ENCODE data around the gene SH3GLB1. TPM values are rescaled to one million over a fixed set of nuclear protein-coding genes. Genes with fewer than 3 reads are reported as not detected.

SH3GLB1 gene
- total and polyA plus RNA-seq, 2 of the 13 experiments (the other 11 are each of a cell fraction or from before 2014, with no cell fraction given), result 26.0 to 41.5 TPM

GRCh38 chr1:86782482-86782881 lies 78.1 kb downstream of the SH3GLB1 start (continued):
- no peak for TF ChIP-seq EEA1 (CRISPR knock-in tag; IDR thresholded peaks at IDR 0.05; ENCODE audit: borderline replicate concordance)
- 0 out of 2 replicates have a peak, but pooled peaks have one; percentile 53 for TF ChIP-seq HDAC2 (CRISPR knock-in tag; IDR thresholded peaks at IDR 0.05)
- no peak for TF ChIP-seq ZNF772 (CRISPR knock-in tag; IDR thresholded peaks at IDR 0.05)
- TF ChIP-seq ZFX (CRISPR knock-in tag; IDR thresholded peaks at IDR 0.05; ENCODE audit: low read depth), result no peak
- no peak for TF ChIP-seq SCMH1 (CRISPR knock-in tag; IDR thresholded peaks at IDR 0.05; ENCODE audit: borderline replicate concordance)
- TF ChIP-seq FOXK1 (CRISPR knock-in tag; IDR thresholded peaks at IDR 0.05; ENCODE audit: borderline replicate concordance, low read depth), result peak; percentile 81; the same call in 1 of the 2 replicates
- no peak for TF ChIP-seq ZNF501 (CRISPR knock-in tag; IDR thresholded peaks at IDR 0.05)
- no peak for TF ChIP-seq NFE2L1 (CRISPR knock-in tag; IDR thresholded peaks at IDR 0.05; ENCODE audit: borderline replicate concordance)
- no peak for TF ChIP-seq TEAD2 (CRISPR knock-in tag; IDR thresholded peaks at IDR 0.05)
- TF ChIP-seq HHEX (CRISPR knock-in tag; IDR thresholded peaks at IDR 0.05), result no peak
- TF ChIP-seq HES4 (CRISPR knock-in tag; IDR thresholded peaks at IDR 0.05; ENCODE audit: borderline replicate concordance), result no peak
- no peak for TF ChIP-seq ZNF564 (CRISPR knock-in tag; IDR thresholded peaks at IDR 0.05)
- TF ChIP-seq ONECUT2 (CRISPR knock-in tag; IDR thresholded peaks at IDR 0.05), result no peak
- peak; percentile 46; the same call in 1 of the 2 replicates for TF ChIP-seq HMG20A (CRISPR knock-in tag; IDR thresholded peaks at IDR 0.05; ENCODE audit: borderline replicate concordance)
- no peak for TF ChIP-seq SNAI1 (CRISPR knock-in tag; IDR thresholded peaks at IDR 0.05; ENCODE audit: borderline replicate concordance)
- peak; percentile 39; the same call in 1 of the 2 replicates for TF ChIP-seq CEBPG (CRISPR knock-in tag; IDR thresholded peaks at IDR 0.05)
- TF ChIP-seq ZIK1 (CRISPR knock-in tag; IDR thresholded peaks at IDR 0.05; ENCODE audit: borderline replicate concordance, low read depth), result no peak
- peak; percentile 36; the same call in 1 of the 2 replicates for TF ChIP-seq SALL1 (CRISPR knock-in tag; IDR thresholded peaks at IDR 0.05)
- no peak for TF ChIP-seq TAF15 (IDR thresholded peaks at IDR 0.05; ENCODE audit: low read depth, low read length, poor library complexity, severe bottlenecking)
- TF ChIP-seq EP300 (IDR thresholded peaks at IDR 0.05; ENCODE audit: low read depth in 2 of 2, low read length in 2 of 2), result peak in 1 of 2 experiments; percentile 78; a peak in 2 of 4 replicates
- peak; percentile 34; the same call in 1 of the 2 replicates for TF ChIP-seq EP300 (CRISPR knock-in tag; IDR thresholded peaks at IDR 0.05; ENCODE audit: borderline replicate concordance)
- TF ChIP-seq ZMAT3 (CRISPR knock-in tag; conservative IDR thresholded peaks at IDR 0.05), result 0 out of 2 replicates have a peak, but pooled peaks have one; percentile 57
- no peak for TF ChIP-seq MYNN (CRISPR knock-in tag; IDR thresholded peaks at IDR 0.05; ENCODE audit: low read depth)
- TF ChIP-seq ZNF704 (CRISPR knock-in tag; IDR thresholded peaks at IDR 0.05; ENCODE audit: borderline replicate concordance), result no peak
- TF ChIP-seq CREBL2 (CRISPR knock-in tag; IDR thresholded peaks at IDR 0.05; ENCODE audit: borderline replicate concordance), result no peak
- no peak for TF ChIP-seq ATF3 (CRISPR knock-in tag; IDR thresholded peaks at IDR 0.05)
- TF ChIP-seq SOX5 (CRISPR knock-in tag; IDR thresholded peaks at IDR 0.05; ENCODE audit: borderline replicate concordance), result peak; percentile 32; the same call in 1 of the 2 replicates
- TF ChIP-seq ZNF770 (CRISPR knock-in tag; IDR thresholded peaks at IDR 0.05), result no peak
- no peak for TF ChIP-seq ZNF776 (CRISPR knock-in tag; IDR thresholded peaks at IDR 0.05)
- TF ChIP-seq ZNF660 (CRISPR knock-in tag; IDR thresholded peaks at IDR 0.05; ENCODE audit: borderline replicate concordance, low read depth), result no peak
